Myocyte (in vitro differentiated cells): Measurements from ENCODE around the gene RER1. TPM values are rescaled to one million over a fixed set of nuclear protein-coding genes. Genes with fewer than 3 reads are reported as not detected.

ENCODE experiments used
- DNase-seq: peaks from one replicate; pipeline ENCODE4 v3.0.0-alpha.2; 2012; ENCODE audit warnings: low read depth
- total RNA-seq: library from RNA; depleted of rRNA; stranded (reverse); fragments of >200 nt; gene quantifications from 2 replicates; pipeline ENCODE4 v1.2.3, GENCODE V29; 2014

RER1 gene
- total RNA-seq, 1 donor from 2014 or later, result 58.1 TPM

GRCh38 chr1:2375246-2375922 is 16.3 kb upstream of the RER1 start:
- DNase-seq, result no peak

- no peak for DNase-seq
Observed at GRCh38 chr1:2375923-2376260, 15.7 kb upstream of the RER1 start.

GRCh38 chr1:2376261-2376741 is 15.3 kb upstream of the RER1 start:
- no peak for DNase-seq

- no peak for DNase-seq
Observed at GRCh38 chr1:2376931-2377672, 14.5 kb upstream of the RER1 start.

- DNase-seq, result no peak
Observed at GRCh38 chr1:2377751-2378440, 13.7 kb upstream of the RER1 start.

GRCh38 chr1:2378441-2378851 is 13.2 kb upstream of the RER1 start:
- DNase-seq, result no peak

- DNase-seq, result peak; percentile 50
Observed at GRCh38 chr1:2378956-2379732, 12.5 kb upstream of the RER1 start.

- DNase-seq, result no peak
Observed at GRCh38 chr1:2379733-2380404, 11.8 kb upstream of the RER1 start.

- no peak for DNase-seq
Observed at GRCh38 chr1:2380816-2381591, 10.6 kb upstream of the RER1 start.

GRCh38 chr1:2381741-2382620 is 9.7 kb upstream of the RER1 start:
- DNase-seq, result peak; percentile 78

- DNase-seq, result no peak
Observed at GRCh38 chr1:2382621-2383361, 8.8 kb upstream of the RER1 start.

- DNase-seq, result no peak
Observed at GRCh38 chr1:2383576-2383975, 8.1 kb upstream of the RER1 start.

- no peak for DNase-seq
Observed at GRCh38 chr1:2384130-2384860, 7.3 kb upstream of the RER1 start.

- peak; percentile 73 for DNase-seq
Observed at GRCh38 chr1:2384941-2385481, 6.6 kb upstream of the RER1 start.

GRCh38 chr1:2385606-2386280 is 5.9 kb upstream of the RER1 start:
- DNase-seq, result peak; percentile 78
